Vagina (tissue), 2 donors: ENCODE data around the gene ITGB3.

Experiments
- POLR2A ChIP-seq, 2 donors: fragments of 450-650 bp; IDR thresholded peaks; one replicate each; pipeline ENCODE4 v1.6.1; 2017; ENCODE audit warnings: antibody characterized with exemption in 2 of 2, mild to moderate bottlenecking in 2 of 2, moderate library complexity in 2 of 2
- TF ChIP-seq, protein P1 (sequence below), 3 experiments: fragments of 450-650 bp in 2 of 3; fragments of 200-600 bp in 1 of 3; sonication (generic) in 1 of 3; IDR thresholded peaks; one replicate each; pipeline ENCODE4 v1.5.1; 2017 to 2019; ENCODE audit warnings: antibody characterized with exemption in 3 of 3, mild to moderate bottlenecking in 2 of 3, moderate library complexity in 2 of 3

DNA sequence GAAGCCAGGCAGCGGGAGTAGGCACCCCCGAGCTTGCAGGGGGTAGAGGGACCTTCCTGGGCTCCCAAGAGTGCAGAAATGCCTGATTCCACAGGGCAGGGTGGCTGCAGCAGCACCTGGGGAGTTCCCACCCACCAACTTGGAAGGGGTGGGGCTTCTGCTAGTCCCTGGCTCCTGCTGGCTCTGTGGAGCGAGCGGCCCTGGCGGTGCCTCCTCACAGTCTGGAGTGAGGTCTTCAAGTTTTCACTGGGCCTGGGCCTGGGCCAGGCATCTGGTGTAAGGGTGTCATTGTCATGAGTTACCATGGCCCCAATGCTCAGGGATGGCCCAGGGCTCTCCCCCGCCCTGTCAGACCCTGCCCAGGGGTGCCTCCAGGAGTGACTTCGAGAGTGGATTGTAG, 15.8 kb upstream of the ITGB3 start:
- TF ChIP-seq, protein P1, sequence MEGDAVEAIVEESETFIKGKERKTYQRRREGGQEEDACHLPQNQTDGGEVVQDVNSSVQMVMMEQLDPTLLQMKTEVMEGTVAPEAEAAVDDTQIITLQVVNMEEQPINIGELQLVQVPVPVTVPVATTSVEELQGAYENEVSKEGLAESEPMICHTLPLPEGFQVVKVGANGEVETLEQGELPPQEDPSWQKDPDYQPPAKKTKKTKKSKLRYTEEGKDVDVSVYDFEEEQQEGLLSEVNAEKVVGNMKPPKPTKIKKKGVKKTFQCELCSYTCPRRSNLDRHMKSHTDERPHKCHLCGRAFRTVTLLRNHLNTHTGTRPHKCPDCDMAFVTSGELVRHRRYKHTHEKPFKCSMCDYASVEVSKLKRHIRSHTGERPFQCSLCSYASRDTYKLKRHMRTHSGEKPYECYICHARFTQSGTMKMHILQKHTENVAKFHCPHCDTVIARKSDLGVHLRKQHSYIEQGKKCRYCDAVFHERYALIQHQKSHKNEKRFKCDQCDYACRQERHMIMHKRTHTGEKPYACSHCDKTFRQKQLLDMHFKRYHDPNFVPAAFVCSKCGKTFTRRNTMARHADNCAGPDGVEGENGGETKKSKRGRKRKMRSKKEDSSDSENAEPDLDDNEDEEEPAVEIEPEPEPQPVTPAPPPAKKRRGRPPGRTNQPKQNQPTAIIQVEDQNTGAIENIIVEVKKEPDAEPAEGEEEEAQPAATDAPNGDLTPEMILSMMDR (IDR thresholded peaks at IDR 0.05) = no peak
- no peak for TF ChIP-seq POLR2A (IDR thresholded peaks at IDR 0.05)
